Stimulated activated CD8-positive, alpha-beta memory T cell treated with anti-CD3 and anti-CD28 coated beads, Interleukin-7, amount 100 ng/mL, for 24 hours (primary cell): ENCODE results near the gene TMEM151A.
"Not testable (repeated sequence)": the region's sequence is repeated elsewhere in the genome, so short reads cannot be mapped to it uniquely, and the experiment has no call there.

ENCODE experiments used
- DNase-seq: peaks from one replicate; pipeline ENCODE4 v3.0.0-alpha.2; 2020; ENCODE audit warnings: low read depth

The TMEM151A gene

GRCh38 chr11:66310324-66310723, 18.6 kb downstream of the TMEM151A start:
- DNase-seq, result no peak

GRCh38 chr11:66310803-66311440, 19.2 kb downstream of the TMEM151A start:
- not testable (repeated sequence) for DNase-seq

- DNase-seq, result no peak
Observed at GRCh38 chr11:66311470-66311964, 19.8 kb downstream of the TMEM151A start.

- DNase-seq, result peak; percentile 92
Observed at GRCh38 chr11:66311965-66312548, 20.4 kb downstream of the TMEM151A start.

GRCh38 chr11:66312549-66313320, 21.0 kb downstream of the TMEM151A start:
- peak; percentile 95 for DNase-seq

GRCh38 chr11:66313321-66314185, 21.9 kb downstream of the TMEM151A start:
- no peak for DNase-seq

GRCh38 chr11:66314186-66314501, 22.4 kb downstream of the TMEM151A start:
- DNase-seq, result no peak

- no peak for DNase-seq
Observed at GRCh38 chr11:66314561-66315497, 23.1 kb downstream of the TMEM151A start.

GRCh38 chr11:66315498-66315885, 23.8 kb downstream of the TMEM151A start:
- DNase-seq, result no peak

- no peak for DNase-seq
Observed at GRCh38 chr11:66315921-66316811, 24.5 kb downstream of the TMEM151A start.

GRCh38 chr11:66316849-66317251, 25.2 kb downstream of the TMEM151A start, which contains the start of gene CD248:
Gene CD248, minus strand, starts transcription at chr11:66317044. Its CDS starts 17 bp downstream, at chr11:66317027.
- no peak for DNase-seq

- no peak for DNase-seq
Observed at GRCh38 chr11:66317322-66317722, 25.6 kb downstream of the TMEM151A start.

- peak; percentile 34 for DNase-seq
Observed at GRCh38 chr11:66317723-66318599, 26.3 kb downstream of the TMEM151A start.

- DNase-seq, result no peak
Observed at GRCh38 chr11:66318600-66318970, 26.9 kb downstream of the TMEM151A start.

- DNase-seq, result not testable (repeated sequence)
Observed at GRCh38 chr11:66320289-66320688, 28.6 kb downstream of the TMEM151A start.

GRCh38 chr11:66320748-66321147, 29.1 kb downstream of the TMEM151A start:
- not testable (repeated sequence) for DNase-seq

- no peak for DNase-seq
Observed at GRCh38 chr11:66321606-66322005, 29.9 kb downstream of the TMEM151A start.

- no peak for DNase-seq
Observed at GRCh38 chr11:66322732-66323427, 31.2 kb downstream of the TMEM151A start.
